Neuronal stem cell (in vitro differentiated cells): ENCODE measurements around the gene RPS28.

Source experiments
- DNase-seq: peaks from one replicate; pipeline ENCODE4 v3.0.0-alpha.2; 2013; ENCODE audit warnings: low spot score
- H2AFZ ChIP-seq: one replicate; pipeline ENCODE4 v1.6.1; 2013; ENCODE audit warnings: mild to moderate bottlenecking, low read length, inconsistent platforms
- H2AK5ac ChIP-seq: 2 replicates; pipeline ENCODE4 v1.6.1; 2013; ENCODE audit warnings: low read depth, mild to moderate bottlenecking, inconsistent platforms, low read length, moderate library complexity, mixed read lengths
- H2BK120ac ChIP-seq: 2 replicates; pipeline ENCODE4 v1.6.1; 2013; ENCODE audit warnings: low read depth, mild to moderate bottlenecking, inconsistent platforms, low read length, moderate library complexity, mixed read lengths
- H2BK12ac ChIP-seq: one replicate; pipeline ENCODE4 v1.6.1; 2013; ENCODE audit warnings: low read length, inconsistent platforms
- H2BK15ac ChIP-seq: 2 replicates; pipeline ENCODE4 v1.6.1; 2013; ENCODE audit warnings: mild to moderate bottlenecking, low read length, inconsistent platforms, mixed read lengths
- H2BK5ac ChIP-seq: one replicate; pipeline ENCODE4 v1.6.1; 2013; ENCODE audit warnings: inconsistent platforms, mild to moderate bottlenecking, low read length, moderate library complexity
- H3K14ac ChIP-seq: one replicate; pipeline ENCODE4 v1.6.1; 2013; ENCODE audit warnings: low read length, inconsistent platforms
- H3K18ac ChIP-seq: 2 replicates; pipeline ENCODE4 v1.6.1; 2013; ENCODE audit warnings: low read length, inconsistent platforms
- H3K23ac ChIP-seq: 2 replicates; pipeline ENCODE4 v1.6.1; 2013; ENCODE audit warnings: low read depth, mild to moderate bottlenecking, mixed read lengths, low read length, inconsistent platforms; ENCODE audit not compliant: poor library complexity
- H3K27ac ChIP-seq: replicated peaks from 3 replicates; pipeline ENCODE4 v1.5.1; 2013; ENCODE audit warnings: low read length, inconsistent platforms
- H3K27me3 ChIP-seq, 3 experiments: 2 replicates each; pipeline ENCODE4 v1.6.1; 2013; ENCODE audit warnings: low read length in 3 of 3, mild to moderate bottlenecking in 2 of 3, inconsistent platforms in 1 of 3, low read depth in 1 of 3, mixed read lengths in 1 of 3, moderate library complexity in 1 of 3; ENCODE audit not compliant: control insufficient read depth in 3 of 3, insufficient read depth in 3 of 3
- H3K36me3 ChIP-seq, 2 donors: replicated peaks in 1 of 2; 2 replicates each; pipeline ENCODE4 v1.6.1; 2013; ENCODE audit warnings: low read length in 2 of 2; ENCODE audit not compliant: control insufficient read depth in 2 of 2, insufficient read depth in 2 of 2
- H3K4ac ChIP-seq: 2 replicates; pipeline ENCODE4 v1.6.1; 2013; ENCODE audit warnings: inconsistent platforms, mild to moderate bottlenecking, low read length, moderate library complexity
- H3K4me1 ChIP-seq, 2 donors: 1 replicate in 1 of 2; 2 replicates in 1 of 2; pipeline ENCODE4 v1.6.1; 2013; ENCODE audit warnings: low read length in 2 of 2, low read depth in 1 of 2; ENCODE audit not compliant: control insufficient read depth in 2 of 2, insufficient read depth in 1 of 2
- H3K4me2 ChIP-seq: one replicate; pipeline ENCODE4 v1.6.1; 2013; ENCODE audit warnings: mild to moderate bottlenecking, low read length, inconsistent platforms; ENCODE audit not compliant: insufficient read depth, poor library complexity, severe bottlenecking
- H3K4me3 ChIP-seq, 2 donors: 2 replicates each; pipeline ENCODE4 v1.5.1; 2013; ENCODE audit warnings: low read length in 2 of 2, mild to moderate bottlenecking in 2 of 2, inconsistent platforms in 1 of 2, moderate library complexity in 1 of 2
- H3K79me1 ChIP-seq: one replicate; pipeline ENCODE4 v1.6.1; 2013; ENCODE audit warnings: low read depth, mild to moderate bottlenecking, inconsistent platforms, low read length, moderate library complexity
- H3K9ac ChIP-seq: one replicate; pipeline ENCODE4 v1.6.1; 2013; ENCODE audit warnings: mild to moderate bottlenecking, low read depth, low read length, inconsistent platforms; ENCODE audit not compliant: poor library complexity
- H3K9me3 ChIP-seq, 2 donors: replicated peaks in 1 of 2; 2 replicates each; pipeline versions ENCODE3 to v1.6.1; 2013; ENCODE audit warnings: low read length in 2 of 2, mild to moderate bottlenecking in 2 of 2, inconsistent platforms in 1 of 2, low read depth in 1 of 2, mixed read lengths in 1 of 2, moderate library complexity in 1 of 2; ENCODE audit not compliant: control insufficient read depth in 2 of 2, insufficient read depth in 1 of 2
- H4K8ac ChIP-seq: one replicate; pipeline ENCODE4 v1.6.1; 2013; ENCODE audit warnings: low read depth, mild to moderate bottlenecking, inconsistent platforms, low read length, moderate library complexity
- H4K91ac ChIP-seq: one replicate; pipeline ENCODE4 v1.6.1; 2013; ENCODE audit warnings: low read length, low read depth, mild to moderate bottlenecking, inconsistent platforms; ENCODE audit not compliant: poor library complexity
- WGBS, 2 donors: extraction: QIAGEN DNeasy Blood & Tissue Kit; methylation state at CpG; one replicate each; pipeline ENCODE4 v1.1.7; 2013; ENCODE audit warnings: missing lambda C conversion rate in 2 of 2, mixed read lengths in 1 of 2; ENCODE audit not compliant: insufficient read length in 2 of 2, insufficient replicate concordance in 1 of 2; ENCODE audit errors: extremely low coverage in 2 of 2; 5-methylcytosine and 5-hydroxymethylcytosine counted together

The RPS28 gene

GRCh38 chr19:8336072-8336569 is 14.8 kb downstream of the RPS28 start:
- Histone ChIP-seq H2BK5ac (no peak overlapping the region), H4K8ac (no peak overlapping the region), H4K91ac (no peak overlapping the region), H3K9ac (no peak overlapping the region), H3K79me1 (no peaks in the 10 kb centered on the region), H2BK12ac (no peak overlapping the region), H3K36me3 (no peaks in the 10 kb centered on the region), H3K4me1 (peaks cover 5 to 9% of the 10 kb centered on the region in 2 donors), H3K4ac (no peak overlapping the region), H3K23ac (no peak overlapping the region), H3K4me3 (no peak overlapping the region), H3K18ac (no peak overlapping the region), H3K27ac (no peak overlapping the region), H3K9me3 (no peaks in the 10 kb centered on the region), H2BK120ac (no peak overlapping the region), H2AFZ (no peak overlapping the region), H3K4me2 (no peak overlapping the region), H2BK15ac (no peak overlapping the region), H3K27me3 (peaks cover 23 to 73% (median 56%) of the 10 kb centered on the region in 3 experiments), H3K14ac (no peak overlapping the region), H2AK5ac (no peak overlapping the region)
- no CpG with 5 or more reads among the region's 27 CpGs for WGBS, 2 donors
- no peak for DNase-seq

DNA sequence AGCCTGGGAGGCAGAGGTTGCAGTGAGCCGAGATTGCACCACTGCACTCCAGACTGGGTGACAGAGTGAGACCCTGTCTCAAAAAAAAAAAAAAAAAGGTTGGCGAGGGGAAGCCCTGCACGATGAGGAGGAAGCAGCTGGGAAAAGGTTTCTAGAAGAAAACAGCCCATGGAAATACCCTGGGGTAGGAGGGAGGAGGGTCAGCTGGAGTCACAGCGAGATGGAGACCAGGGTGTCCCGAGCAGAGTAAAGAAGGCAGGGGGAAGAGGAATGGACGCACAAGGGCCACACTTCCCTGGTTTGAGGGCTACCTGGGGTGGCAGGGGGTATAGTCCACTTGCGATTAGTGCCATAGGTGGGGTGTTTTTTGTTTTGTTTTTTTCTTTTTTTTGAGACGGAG is 15.4 kb downstream of the RPS28 start:
- Histone ChIP-seq H3K4ac (no peak overlapping the region), H3K79me1 (no peaks in the 10 kb centered on the region), H3K36me3 (no peaks in the 10 kb centered on the region), H4K8ac (no peak overlapping the region), H3K4me1 (peaks cover 5 to 9% of the 10 kb centered on the region in 2 donors), H3K4me3 (no peak overlapping the region), H3K23ac (no peak overlapping the region), H3K9ac (no peak overlapping the region), H2BK120ac (no peak overlapping the region), H3K14ac (no peak overlapping the region), H3K4me2 (no peak overlapping the region), H4K91ac (no peak overlapping the region), H2AK5ac (no peak overlapping the region), H2BK5ac (no peak overlapping the region), H2BK12ac (no peak overlapping the region), H3K27ac (no peak overlapping the region), H3K18ac (no peak overlapping the region), H2AFZ (no peak overlapping the region), H2BK15ac (no peak overlapping the region), H3K27me3 (peaks cover 23 to 73% (median 54%) of the 10 kb centered on the region in 3 experiments), H3K9me3 (no peaks in the 10 kb centered on the region)
- no peak for DNase-seq
- no CpG with 5 or more reads among the region's 8 CpGs for WGBS, 2 donors

DNA sequence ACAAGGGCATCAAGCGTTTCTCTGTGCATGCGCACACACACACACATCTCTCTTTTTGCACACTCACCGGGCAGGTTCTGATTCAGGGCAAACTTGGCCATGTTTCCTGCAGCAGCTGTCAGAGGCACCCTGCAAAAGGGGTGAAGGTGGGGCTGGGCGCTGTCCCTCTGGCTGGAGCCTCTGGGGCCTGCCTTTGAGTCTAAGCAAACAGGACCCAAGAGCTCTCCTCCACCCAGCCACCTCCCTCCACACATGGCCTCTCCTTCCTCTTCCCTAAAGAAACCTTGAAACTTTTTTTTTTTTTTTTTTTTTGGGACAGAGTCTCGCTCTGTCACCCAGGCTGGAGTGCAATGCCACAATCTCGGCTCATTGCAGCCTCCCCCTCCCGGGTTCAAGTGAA is 16.4 kb downstream of the RPS28 start:
- H4K8ac ChIP-seq: no peak overlapping the region
- no peak overlapping the region for H3K14ac ChIP-seq
- H3K23ac ChIP-seq: no peak overlapping the region
- H3K4ac ChIP-seq: no peak overlapping the region
- no peaks in the 10 kb centered on the region for H3K9me3 ChIP-seq
- no peak overlapping the region for H2BK5ac ChIP-seq
- no peaks in the 10 kb centered on the region for H3K36me3 ChIP-seq
- H2AFZ ChIP-seq: no peak overlapping the region
- peak overlapping the region in 1 of 2 donors; percentile 52 for H3K4me3 ChIP-seq
- H3K4me1 ChIP-seq: peaks cover 5 to 9% of the 10 kb centered on the region in 2 donors
- H3K18ac ChIP-seq: no peak overlapping the region
- H2AK5ac ChIP-seq: no peak overlapping the region
- peaks cover 25 to 76% (median 60%) of the 10 kb centered on the region in 3 experiments for H3K27me3 ChIP-seq
- no peak overlapping the region for H2BK15ac ChIP-seq
- H2BK120ac ChIP-seq: no peak overlapping the region
- no peak for DNase-seq
- no peak overlapping the region for H3K27ac ChIP-seq
- WGBS, 2 donors: no CpG with 5 or more reads among the region's 7 CpGs
- no peaks in the 10 kb centered on the region for H3K79me1 ChIP-seq
- no peak overlapping the region for H3K9ac ChIP-seq
- no peak overlapping the region for H3K4me2 ChIP-seq
- no peak overlapping the region for H2BK12ac ChIP-seq
- no peak overlapping the region for H4K91ac ChIP-seq

GRCh38 chr19:8338835-8339234 is 17.5 kb downstream of the RPS28 start:
- WGBS, 2 donors: no CpG with 5 or more reads among the region's 6 CpGs
- Histone ChIP-seq H3K4ac (no peak overlapping the region), H3K9ac (no peak overlapping the region), H3K27ac (no peak overlapping the region), H2AFZ (no peak overlapping the region), H4K91ac (no peak overlapping the region), H3K4me1 (peaks cover 5 to 6% of the 10 kb centered on the region in 2 donors), H2BK15ac (no peak overlapping the region), H2BK5ac (no peak overlapping the region), H3K23ac (no peak overlapping the region), H3K18ac (no peak overlapping the region), H2AK5ac (no peak overlapping the region), H3K14ac (no peak overlapping the region), H3K9me3 (no peaks in the 10 kb centered on the region), H4K8ac (no peak overlapping the region), H3K79me1 (no peaks in the 10 kb centered on the region), H3K4me2 (no peak overlapping the region), H3K27me3 (peaks cover 18 to 75% (median 57%) of the 10 kb centered on the region in 3 experiments), H3K36me3 (no peaks in the 10 kb centered on the region), H2BK120ac (no peak overlapping the region), H3K4me3 (no peak overlapping the region), H2BK12ac (no peak overlapping the region)
- no peak for DNase-seq
